NCI-H2107 treated with DMSO at 0.1 percent for 48 hours (cell line): ENCODE measurements around the gene POLR3C.
"Not testable (repeated sequence)": the region's sequence is repeated elsewhere in the genome, so short reads cannot be mapped to it uniquely, and the experiment has no call there.

Experiments used
- DNase-seq: peaks from one replicate; lab custom pipeline; 2025; ENCODE audit not compliant: unreplicated experiment; lab: John Stamatoyannopoulos, UW

The POLR3C gene, protein sequence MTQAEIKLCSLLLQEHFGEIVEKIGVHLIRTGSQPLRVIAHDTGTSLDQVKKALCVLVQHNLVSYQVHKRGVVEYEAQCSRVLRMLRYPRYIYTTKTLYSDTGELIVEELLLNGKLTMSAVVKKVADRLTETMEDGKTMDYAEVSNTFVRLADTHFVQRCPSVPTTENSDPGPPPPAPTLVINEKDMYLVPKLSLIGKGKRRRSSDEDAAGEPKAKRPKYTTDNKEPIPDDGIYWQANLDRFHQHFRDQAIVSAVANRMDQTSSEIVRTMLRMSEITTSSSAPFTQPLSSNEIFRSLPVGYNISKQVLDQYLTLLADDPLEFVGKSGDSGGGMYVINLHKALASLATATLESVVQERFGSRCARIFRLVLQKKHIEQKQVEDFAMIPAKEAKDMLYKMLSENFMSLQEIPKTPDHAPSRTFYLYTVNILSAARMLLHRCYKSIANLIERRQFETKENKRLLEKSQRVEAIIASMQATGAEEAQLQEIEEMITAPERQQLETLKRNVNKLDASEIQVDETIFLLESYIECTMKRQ

DNA sequence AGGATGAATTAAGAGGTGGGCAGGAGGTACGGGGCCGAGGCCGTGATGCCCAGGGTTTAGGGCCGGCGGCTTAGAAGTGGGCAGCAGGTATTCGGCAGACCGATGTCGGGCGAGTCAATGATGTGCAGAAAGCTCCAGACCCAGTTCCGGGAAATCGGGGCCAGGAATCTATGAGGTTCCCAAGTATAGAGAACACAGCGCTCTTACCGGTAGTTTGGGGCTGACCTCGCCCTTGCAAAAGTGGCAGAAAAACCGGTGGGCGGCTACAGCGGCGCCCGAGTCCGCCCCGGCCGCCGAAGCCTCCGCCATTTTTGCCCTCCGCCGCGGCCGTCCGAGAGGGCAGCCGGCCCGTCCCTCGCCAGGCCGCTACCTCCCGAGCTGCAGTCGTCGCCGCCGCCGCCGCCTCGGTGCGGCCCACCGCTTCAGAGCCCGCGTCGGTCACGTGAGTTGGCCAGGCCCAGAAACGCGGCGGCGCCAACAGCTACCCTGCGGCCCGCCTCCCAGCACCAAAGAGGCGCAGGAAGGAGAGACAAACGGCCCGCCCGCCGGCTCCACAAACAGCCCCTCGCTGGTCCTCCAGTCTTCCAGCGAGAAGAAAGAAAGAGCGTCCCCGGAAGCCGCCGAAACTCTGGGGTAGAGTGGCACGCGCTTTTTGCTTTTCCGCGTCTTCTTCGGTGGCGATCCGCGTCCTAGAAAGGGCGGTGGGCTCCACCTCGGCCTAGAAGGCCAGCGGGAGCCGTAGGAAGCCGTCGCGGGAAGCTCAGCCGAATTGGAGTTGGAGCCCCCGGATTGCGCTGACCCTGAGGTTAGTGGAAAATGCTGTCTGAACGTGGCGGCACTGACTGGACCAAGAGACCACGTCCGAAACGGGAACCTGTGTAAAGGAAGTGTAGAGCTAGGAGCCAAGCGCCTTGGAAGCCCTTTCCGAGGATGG is at the start of gene POLR3C, which contains the start of gene RNF115:
Gene POLR3C (plus strand): TSS at position 636 of the 934 bp plus-strand sequence. CDS start 1,577 bp downstream, outside the sequence.
Gene RNF115 (minus strand): TSS at position 531 of the 934 bp plus-strand sequence. CDS start 222 bp downstream, at position 309.
- DNase-seq = peak; percentile 82

DNA sequence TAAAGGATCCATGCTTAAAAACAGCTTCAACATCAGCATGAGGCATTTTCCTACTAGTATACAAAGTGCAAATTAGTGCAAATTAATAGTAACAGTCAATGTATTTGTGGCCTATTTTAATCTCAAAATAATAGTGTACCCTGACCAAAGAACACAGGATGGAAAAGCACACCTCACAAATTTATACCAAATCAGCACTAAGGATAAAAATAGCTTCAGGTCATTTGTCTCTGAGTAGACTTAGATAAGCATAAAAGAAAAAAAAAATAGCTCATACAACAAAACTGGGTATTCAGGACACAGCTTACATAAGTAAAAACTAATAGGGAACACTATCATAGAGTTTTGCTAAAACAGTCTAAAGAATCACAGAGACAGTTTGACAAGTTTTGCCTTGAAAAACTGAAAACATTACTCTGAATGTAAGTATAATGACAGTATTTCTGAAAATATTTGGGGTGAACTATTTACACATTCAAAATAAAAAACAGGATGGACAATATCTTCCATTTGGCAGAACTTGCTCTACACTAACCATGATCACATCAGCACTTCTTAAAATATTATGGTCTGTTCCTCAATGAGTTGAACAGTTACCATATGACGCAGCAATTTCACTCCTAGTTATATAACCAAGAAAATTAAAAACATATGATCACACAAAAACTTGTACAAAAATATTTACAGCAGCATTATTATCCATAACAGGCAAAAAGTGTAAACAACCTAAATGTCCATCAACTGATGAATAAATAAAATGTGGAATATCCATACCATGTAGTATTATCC is 46.4 kb upstream of the POLR3C start:
- DNase-seq = no peak

DNA sequence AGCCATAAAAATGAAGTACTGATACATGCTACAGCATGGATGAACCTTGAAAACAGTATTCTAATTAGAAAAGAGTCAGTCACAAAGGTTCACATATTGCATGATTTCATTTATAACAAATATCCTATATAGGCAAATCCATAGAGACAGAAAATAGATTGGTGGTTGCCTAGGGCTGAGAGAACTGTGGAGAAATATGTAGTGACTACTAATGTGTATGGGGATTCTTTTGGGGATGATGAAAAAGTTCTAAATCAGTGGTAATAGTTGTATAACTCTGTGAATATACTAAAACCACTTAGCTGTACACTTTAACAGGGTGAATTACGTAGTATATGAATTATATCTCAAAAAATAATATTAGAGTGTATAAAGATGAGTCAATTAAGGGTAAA is 45.9 kb upstream of the POLR3C start:
- DNase-seq = no peak

DNA sequence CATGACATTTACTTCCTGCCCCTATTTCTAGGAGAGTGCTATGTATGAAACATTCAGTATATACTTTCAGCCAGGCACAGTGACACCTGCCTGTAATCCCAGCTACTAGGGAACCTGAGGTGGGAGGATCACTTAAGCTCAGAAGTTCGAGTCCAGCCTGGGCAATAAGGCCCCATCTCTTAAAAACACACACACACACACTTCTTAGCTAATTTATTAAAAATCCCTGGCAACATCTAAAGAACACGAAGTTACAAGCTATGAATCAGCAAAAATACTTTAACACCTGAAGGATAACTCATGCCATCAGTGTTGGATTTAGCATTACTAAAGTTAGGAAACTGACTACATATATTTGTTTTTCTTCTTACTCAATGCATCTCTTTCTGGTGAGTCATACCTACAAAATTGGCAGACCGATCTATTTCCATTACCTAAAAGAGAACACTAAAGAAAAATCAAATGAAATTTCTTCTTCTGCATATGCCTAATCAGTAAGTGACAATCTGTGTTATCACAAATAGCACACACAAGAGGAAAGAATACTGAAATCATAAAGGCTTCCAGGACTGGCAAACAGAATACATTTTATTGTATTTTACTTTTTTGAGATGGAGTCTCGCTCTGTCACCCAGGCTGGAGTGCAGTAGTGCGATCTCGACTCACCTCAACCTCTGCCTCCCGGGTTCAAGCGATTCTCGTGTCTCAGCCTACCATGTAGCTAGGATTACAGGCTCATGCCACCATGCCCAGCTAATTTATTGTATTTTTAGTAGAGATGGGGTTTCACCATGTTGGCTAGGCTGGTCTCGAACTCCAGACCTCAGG is 41.5 kb upstream of the POLR3C start:
- DNase-seq = no peak

DNA sequence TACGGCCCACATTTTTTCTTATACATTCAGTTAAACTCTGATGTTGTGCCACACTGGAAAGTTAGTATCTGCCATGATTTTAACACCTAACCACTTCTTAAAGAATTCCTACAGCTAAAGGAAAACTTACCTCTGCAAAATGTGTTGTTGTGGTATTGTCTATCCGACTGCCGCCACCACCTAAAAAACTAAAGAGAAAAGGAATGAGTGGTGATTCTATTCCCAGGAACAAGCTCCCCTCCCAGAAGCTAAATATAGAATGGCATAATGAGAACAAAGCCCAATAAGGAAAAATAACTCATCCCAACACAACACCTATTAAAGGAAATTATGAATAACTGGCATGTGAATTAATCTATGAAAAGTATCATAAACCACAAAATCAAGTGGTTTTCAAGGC is 39.6 kb upstream of the POLR3C start:
- no peak for DNase-seq

DNA sequence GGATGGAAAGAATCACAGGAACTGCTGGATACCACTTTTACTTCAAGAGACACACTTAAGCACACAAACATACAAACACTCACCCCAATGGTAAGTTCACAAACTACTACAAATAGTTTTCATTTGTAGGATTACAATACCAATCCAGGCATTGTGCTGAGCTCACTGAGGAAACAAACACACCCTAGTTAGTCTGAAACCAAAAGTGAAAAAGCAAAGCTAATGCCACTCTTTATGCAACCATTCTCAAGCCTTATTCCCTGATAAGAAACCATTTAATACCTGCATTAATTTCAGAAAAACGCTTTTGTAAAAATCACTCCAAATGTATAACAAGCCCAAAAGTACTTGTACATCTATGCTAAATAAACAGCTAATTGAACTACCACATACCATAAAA is 38.5 kb upstream of the POLR3C start:
- no peak for DNase-seq

DNA sequence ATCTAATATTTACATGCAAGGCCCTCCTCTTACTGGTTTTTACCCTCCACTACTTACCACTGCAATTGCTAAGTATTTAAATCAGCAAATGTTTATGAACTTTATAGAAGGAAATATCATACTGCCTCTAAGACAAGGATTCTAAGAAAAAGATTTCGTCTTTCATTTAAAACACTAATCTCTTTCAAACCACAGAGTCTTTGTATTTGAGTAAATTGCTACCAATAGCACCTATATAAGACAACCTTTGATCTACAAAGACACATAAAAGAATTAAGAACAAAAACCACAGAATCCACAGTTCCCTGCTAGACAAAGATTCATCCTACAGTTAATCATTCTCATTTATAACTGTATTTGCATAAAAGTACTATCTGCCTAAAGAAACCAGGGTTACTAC is 37.7 kb upstream of the POLR3C start:
- no peak for DNase-seq

DNA sequence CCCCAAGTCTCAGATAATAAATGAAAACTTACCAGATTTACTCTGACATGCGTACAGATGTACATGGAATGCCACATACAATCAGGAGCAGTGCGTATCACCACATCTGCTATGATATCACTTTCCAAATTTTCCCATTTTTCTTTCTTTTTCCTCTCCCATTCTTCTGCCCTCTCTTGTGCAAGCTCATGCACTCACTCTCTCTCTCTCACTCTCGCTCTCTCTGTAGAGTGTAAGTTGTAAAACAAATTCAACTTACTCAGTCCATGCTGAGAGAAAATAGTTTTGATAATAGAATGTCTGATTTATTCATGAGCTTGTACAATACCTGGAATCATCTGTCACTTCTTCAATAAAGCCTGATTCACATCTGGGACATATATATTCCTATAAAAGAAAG is 35.4 kb upstream of the POLR3C start:
- DNase-seq = no peak

DNA sequence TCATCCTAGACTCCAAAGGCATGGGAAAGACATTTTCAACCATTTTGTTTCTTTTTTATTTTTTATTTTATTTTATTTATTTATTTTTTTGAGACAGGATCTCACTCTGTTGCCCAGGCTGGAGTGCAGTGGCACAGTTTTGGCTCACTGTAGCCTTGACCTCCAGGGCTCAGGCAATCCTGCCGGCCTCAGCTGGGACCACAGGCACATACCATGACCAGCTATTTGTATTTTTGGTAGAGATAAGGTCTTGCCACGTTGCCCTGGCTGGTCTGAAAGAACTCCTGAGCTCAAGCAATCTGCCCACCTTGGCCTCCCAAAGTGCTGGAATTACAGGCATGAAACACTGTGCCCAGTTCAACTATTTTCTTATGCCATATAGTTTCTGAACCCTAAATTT is 32.1 kb upstream of the POLR3C start:
- DNase-seq = not testable (repeated sequence)

DNA sequence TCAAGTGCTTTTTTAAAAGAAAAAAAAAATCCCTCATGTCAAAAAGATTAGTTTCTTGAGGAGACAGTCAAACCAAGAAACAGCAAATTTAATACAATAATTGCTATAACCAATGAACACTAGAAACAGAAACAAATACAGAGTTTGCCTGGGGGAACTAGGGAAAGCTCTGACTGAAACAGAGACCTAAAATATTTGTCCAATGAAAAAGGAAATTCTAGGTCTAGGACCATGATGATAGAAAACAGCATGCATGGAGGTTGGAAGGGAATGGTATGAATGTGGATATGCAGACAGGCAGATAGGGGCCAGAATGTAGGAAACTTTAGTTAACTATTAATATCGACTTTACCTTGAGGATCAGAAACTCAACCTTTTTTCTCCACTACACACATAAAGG is 31.5 kb upstream of the POLR3C start:
- no peak for DNase-seq

DNA sequence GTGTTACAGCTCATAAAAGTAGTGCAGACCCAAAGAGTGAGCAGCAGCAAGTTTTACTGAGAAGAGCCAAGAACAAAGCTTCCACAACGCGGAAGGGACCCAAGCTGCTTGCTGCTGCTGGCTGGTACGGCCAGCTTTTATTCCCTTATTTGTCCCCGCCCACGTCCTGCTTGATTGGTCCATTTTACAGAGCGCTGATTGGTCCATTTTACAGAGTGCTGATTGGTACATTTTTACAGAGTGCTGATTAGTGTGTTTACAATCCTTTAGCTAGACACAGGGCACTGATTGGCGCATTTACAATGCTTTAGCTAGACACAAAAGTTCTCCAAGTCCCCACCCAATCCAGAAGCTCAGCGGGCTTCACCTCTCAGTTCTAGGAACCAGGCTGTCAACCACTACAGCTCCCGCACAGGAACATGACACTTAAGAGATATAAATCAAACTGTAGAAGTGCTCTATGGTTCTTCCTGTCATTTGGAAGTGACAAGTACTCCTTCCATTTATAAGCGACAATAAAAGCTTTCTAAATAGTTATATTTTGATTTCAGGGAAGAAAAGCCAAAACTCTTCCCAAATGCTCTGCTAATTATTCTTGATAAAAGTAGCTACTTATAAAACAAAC is 28.6 kb upstream of the POLR3C start:
- no peak for DNase-seq

DNA sequence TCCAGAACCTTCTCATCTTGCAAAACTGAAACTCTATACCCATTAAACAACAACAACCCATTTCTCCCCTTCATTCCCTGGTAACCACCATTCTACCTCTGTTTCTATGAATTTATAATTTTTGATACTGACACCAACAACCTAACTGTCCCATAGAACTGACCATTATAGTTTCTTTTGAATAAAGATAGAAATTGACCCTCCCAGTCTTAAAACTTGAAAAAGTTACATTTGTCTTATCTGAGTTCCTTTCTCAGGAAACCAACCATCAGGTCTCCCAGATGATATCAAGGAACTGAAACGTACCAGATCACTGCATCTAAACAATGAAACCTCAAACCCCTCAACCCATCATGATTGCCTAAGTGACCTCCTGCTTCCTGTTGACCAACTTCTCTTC is 27.2 kb upstream of the POLR3C start:
- no peak for DNase-seq

DNA sequence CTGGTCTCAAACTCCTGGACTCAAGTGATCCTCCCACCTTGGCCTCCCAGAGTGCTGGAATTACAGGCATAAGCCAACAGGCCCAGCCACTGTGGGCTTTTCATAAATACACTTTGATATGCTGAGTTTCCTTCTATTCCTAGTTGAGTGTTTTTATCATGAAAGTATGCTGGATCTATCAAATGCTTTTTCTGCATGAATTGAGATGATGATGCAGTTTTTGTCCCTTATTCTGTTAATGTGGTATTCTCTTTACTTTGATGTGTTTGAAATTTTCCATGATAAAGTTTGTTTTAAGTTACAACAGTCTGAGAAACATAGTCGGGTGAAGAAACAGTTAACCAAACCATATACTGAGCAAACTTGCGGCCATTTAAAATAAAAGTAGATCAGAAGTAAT is 24.2 kb upstream of the POLR3C start:
- no peak for DNase-seq

DNA sequence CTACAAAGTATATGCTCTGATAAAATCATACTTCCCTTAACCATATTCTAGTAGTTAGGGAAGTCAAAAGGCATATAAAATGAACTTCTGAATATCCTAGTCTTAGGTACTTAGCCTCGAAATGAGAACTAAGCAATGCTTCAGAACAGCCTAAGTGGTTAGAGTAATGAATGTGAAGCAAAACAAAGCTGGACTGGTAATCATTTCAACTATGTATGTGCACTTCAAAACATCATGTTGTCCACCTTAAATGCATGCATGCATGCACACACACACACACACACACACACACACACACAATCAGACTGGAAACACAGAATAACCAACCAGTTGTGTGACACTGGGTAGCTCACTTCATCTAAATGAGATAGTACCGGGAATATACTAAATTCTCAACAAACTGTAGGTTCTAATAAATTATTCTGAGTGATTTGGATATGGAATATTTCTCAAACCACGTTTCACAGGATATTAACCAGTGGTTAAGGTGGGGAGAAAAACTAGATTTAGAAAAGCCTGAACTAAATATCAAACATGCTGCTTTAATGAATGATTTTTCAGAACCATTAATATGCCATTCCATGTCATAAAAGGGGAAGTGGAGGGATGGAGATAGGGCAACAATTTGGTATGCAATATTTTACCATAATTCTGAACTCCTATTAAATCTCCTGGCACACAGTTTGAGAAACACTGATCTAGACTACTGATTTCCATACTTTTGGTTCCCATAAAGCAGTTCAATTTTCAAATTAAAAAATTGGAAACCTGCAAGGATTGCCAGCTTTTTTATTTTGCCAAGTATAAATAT is 19.6 kb upstream of the POLR3C start:
- no peak for DNase-seq

DNA sequence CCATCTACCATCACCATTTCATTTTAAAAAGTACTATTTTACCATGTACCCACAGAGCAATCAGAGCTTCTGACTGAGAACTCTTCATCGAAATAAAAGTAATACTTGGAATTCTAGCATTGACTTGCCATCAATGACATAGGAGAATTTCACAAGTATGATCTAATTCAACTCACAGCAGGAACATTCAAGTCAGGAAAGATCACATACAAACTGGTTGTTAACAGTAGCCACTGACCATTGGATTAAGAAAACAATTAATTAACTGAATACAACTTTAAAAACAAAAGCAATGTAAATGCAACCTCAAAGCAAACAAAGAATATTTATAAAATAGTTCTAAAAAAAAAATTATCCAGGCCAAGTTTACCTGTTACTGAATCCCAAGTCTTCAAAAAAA is 18.9 kb upstream of the POLR3C start:
- no peak for DNase-seq

DNA sequence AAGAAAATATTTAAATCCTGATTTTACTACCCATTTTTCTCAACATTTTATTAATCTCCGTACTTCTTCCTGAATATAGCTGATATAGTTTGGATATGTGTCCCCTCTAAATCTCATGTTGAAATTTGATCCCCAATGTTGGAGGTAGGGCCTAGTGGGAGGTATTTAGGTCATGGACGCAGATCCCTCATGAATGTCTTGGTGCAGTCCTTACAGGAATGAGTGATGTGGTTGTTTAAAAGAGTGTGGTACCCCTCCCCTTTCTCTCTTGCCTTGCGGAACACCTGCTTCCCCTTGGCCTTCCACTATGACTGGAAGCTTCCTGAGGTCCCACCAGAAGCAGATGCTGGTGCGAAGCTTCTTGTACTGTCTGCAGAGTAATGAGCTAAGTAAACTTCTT is 17.6 kb upstream of the POLR3C start:
- no peak for DNase-seq

DNA sequence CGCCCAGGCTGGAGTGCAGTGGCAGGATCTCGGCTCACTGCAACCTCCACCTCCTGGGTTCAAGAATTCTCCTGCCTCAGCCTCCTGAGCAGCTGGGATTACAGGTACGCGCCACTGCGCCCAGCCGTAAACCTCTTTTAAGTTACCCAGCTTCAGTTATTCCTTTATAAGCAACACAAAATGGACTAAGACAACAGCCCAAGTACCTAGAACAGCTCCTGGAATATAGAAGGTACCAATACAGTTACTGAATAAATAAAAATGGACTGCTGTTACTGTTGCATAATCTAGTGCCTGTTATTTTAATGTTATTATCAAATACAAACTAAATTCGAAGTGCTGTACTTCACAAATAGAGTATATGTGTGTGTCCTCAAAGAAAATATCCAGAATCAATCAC is 17.2 kb upstream of the POLR3C start:
- DNase-seq = no peak

DNA sequence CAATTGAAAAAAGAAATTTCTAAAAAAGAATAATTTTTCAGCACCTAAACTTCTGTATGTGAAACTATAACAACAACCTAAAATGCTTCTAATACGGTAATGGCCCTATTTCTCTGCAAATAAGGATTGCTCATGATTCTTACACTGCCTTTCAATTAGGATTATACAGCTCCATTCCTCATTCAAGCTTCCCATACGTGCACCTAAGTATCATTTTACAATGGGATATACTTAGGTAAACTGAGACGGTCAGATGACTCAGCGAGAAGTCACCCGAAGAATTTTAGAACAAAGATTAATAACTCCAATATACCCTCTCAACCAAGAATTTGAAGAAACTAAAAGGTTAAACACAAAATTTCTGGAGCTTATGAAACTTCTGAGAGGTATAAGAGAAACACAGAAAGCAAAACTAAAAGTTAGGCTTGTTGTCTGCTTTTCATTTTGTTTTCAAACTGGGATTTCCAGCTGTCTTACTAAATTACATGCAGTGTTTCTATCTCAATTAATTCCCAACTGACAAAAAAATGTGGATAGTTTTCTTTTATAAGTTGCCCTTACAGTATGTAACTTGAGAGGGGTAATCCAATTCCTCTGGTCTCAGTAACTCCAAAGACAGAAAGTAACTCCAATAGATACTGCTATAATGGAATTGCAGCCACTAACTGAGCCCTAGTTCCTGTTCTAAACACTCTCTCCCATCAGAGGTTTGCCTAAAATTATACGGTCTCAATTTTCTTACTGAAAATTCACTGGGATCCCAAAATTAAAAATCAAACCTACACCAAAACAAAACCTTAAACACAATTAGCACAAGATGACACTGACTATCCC is 10.8 kb upstream of the POLR3C start:
- DNase-seq = not testable (repeated sequence)
